GM12875 (cell line): ENCODE results near the gene ANXA9.

Source experiments
- H3K4me3 ChIP-seq: one replicate; pipeline ENCODE4 v1.5.1; 2011; ENCODE audit warnings: low read depth, low read length, control low read depth
- TF ChIP-seq, protein P1 (sequence below): IDR thresholded peaks from 2 replicates; pipeline ENCODE4 v1.5.1; 2011; ENCODE audit warnings: low read depth, mild to moderate bottlenecking, control low read depth, inconsistent platforms, low read length, moderate library complexity, borderline replicate concordance; ENCODE audit not compliant: insufficient read depth

ANXA9 gene, protein sequence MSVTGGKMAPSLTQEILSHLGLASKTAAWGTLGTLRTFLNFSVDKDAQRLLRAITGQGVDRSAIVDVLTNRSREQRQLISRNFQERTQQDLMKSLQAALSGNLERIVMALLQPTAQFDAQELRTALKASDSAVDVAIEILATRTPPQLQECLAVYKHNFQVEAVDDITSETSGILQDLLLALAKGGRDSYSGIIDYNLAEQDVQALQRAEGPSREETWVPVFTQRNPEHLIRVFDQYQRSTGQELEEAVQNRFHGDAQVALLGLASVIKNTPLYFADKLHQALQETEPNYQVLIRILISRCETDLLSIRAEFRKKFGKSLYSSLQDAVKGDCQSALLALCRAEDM

DNA sequence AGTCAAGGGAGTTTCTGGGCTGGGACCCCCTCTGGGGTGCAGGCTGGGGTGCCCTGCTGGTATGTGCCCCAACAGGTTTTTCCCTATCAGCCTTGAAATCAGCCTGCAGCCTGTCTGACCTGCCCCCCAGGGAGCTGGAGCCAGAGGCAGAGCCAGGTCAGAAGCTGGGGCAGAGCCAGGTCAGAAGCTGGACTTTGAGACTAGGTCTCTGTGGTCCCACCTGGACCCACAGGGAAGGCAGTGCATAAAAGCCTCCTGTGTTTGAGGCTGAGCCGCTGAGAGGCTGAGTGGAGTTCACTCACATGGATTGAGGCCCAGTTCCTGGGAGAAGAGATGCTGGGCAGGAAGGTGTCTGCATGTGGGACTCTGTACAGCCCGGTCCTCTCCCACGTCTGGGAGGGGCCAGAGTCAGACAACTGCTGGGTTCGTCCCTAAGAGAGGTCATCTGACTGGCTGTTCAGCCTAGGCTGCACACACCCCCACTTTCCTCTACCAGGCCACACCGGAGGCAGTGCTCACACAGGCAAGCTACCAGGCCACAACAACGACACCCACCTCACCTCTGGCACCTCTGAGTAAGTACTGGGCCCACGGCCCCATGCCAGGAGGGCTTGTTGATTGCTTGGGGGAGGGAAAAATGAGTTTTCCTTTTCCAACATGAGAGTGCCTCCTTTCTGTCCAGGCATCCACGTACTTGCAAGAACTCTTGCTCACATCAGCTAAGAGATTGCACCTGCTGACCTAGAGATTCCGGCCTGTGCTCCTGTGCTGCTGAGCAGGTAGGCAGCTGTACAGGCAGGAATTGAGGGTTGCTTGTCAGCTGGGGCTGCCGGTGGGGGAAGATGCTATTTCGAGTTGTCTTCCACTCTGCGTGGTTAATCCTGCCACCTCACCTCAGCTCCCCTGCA lies at the start of gene ANXA9:
ANXA9 (plus strand) TSS at position 488 of the 908 bp plus-strand sequence. CDS start 814 bp downstream, outside the sequence.
- no peak within 1 kb of the TSS for H3K4me3 ChIP-seq

DNA sequence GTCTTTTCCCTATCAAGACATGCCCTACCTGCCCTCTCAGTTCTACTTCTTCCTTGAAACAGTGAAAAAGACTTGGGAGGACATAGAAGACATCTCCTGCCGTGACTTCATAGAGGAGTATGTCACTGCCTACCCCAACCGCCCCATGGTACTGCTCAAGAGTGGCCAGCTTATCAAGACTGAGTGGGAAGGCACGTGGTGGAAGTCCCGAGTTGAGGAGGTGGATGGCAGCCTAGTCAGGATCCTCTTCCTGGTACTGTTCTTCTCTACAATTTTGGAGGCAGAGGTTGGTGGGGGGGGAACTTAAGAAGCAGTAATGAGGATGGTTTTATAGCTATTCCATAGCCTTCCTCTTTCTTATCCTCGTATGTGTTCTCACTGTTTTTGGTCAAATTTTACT lies 37.2 kb upstream of the ANXA9 start:
- TF ChIP-seq, protein P1, sequence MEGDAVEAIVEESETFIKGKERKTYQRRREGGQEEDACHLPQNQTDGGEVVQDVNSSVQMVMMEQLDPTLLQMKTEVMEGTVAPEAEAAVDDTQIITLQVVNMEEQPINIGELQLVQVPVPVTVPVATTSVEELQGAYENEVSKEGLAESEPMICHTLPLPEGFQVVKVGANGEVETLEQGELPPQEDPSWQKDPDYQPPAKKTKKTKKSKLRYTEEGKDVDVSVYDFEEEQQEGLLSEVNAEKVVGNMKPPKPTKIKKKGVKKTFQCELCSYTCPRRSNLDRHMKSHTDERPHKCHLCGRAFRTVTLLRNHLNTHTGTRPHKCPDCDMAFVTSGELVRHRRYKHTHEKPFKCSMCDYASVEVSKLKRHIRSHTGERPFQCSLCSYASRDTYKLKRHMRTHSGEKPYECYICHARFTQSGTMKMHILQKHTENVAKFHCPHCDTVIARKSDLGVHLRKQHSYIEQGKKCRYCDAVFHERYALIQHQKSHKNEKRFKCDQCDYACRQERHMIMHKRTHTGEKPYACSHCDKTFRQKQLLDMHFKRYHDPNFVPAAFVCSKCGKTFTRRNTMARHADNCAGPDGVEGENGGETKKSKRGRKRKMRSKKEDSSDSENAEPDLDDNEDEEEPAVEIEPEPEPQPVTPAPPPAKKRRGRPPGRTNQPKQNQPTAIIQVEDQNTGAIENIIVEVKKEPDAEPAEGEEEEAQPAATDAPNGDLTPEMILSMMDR: no peak
- no peak overlapping the region for H3K4me3 ChIP-seq

More for the DNA sequence above, at the start of gene ANXA9:
- TF ChIP-seq, protein P1: no peak

DNA sequence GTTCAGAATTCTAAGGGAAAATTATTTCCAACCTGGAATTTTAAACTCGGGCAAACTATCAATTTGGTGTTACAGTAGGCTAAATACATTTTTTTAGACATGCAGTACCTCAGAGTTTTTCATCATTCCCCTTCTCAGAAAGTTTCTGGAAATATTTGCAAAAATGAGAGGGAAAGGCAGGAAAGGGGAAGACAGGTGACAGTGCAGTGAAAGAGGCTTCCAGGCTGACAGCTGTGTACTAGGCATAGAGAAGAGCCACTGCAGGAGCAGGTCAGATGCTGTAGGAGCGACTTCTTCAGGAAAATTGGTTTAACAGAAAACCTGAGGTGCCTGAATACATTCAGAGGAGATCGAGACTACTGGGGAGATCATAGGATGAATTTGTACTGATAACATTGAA lies 27.4 kb upstream of the ANXA9 start:
- TF ChIP-seq, protein P1: no peak

DNA sequence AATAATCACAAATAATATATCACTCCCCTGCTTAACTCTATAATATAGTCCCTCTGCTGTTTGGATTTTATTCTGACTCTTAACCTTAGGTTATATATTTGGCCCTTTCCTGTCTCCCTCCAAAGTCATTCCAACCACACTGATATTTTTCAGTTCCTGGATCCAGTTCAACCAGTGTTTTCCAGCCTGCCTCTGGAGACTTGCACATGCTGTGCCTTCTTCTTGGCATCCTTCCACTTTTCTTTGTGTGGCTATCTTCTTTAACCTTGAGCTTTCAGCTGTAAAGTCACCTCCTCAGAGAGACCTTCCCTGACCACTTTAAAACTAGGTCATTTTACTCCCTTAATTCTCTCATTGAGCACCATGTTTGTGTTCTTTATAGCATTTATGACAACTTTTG lies 26.8 kb upstream of the ANXA9 start:
- no peak overlapping the region for H3K4me3 ChIP-seq
- TF ChIP-seq, protein P1: no peak

More for the DNA sequence above, 27.4 kb upstream of the ANXA9 start:
- H3K4me3 ChIP-seq: no peak overlapping the region

DNA sequence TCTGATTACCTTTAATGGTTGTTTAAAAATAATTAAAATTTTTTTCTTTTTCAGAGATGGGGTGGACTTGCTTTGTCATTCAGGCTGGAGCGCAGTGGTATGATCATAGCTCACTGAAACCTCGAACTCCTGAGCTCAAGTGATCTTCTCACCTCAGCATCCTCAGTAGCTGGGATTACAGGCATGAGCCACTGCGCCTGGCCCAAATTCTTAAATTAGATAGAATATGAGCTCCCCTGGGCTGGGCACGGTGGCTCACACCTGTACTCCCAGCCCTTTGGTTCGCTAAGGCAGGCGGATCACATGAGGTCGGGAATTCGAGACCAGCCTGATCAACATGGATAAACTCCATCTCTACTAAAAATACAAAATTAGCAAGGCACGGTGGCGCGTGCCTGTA lies 24.4 kb upstream of the ANXA9 start:
- no peak overlapping the region for H3K4me3 ChIP-seq

DNA sequence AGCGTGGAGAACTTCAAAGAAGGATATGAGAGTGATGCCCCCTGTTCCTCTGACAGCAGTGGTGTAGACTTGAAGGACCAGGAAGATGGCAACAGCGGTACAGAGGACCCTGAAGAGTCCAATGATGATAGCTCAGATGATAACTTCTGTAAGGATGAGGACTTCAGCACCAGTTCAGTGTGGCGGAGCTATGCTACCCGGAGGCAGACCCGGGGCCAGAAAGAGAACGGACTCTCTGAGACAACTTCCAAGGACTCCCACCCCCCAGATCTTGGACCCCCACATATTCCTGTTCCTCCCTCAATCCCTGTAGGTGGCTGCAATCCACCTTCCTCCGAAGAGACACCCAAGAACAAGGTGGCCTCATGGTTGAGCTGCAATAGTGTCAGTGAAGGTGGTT lies 21.4 kb upstream of the ANXA9 start:
- TF ChIP-seq, protein P1: no peak
- no peak overlapping the region for H3K4me3 ChIP-seq

More for the DNA sequence above, 24.4 kb upstream of the ANXA9 start:
- TF ChIP-seq, protein P1: no peak
